Left lung (tissue), 10 donors: Measurements from ENCODE around the gene ARFIP1. TPM values are rescaled to one million over a fixed set of nuclear protein-coding genes. Genes with fewer than 3 reads are reported as not detected.

ENCODE experiments used
- ATAC-seq: fragments of 200-7000 bp; cut with Tn5 transposase; one replicate; pipeline ENCODE4 v1.9.1; 2020; ENCODE audit warnings: moderate library complexity
- DNase-seq, 4 donors: peaks; one replicate each; pipeline ENCODE4 v3.0.0-alpha.2; 2013 to 2020
- H3K27ac ChIP-seq, 2 donors: fragments of 200-600 bp; sonication (generic) in 1 of 2; one replicate each; pipeline versions ENCODE4 v1.5.0 to v1.8.0; 2020 to 2021
- H3K27me3 ChIP-seq, 2 donors: fragments of 200-600 bp; sonication (generic) in 1 of 2; one replicate each; pipeline versions ENCODE4 v1.5.0 to v1.8.0; 2020 to 2021
- H3K36me3 ChIP-seq, 2 donors: fragments of 200-600 bp; sonication (generic) in 1 of 2; one replicate each; pipeline versions ENCODE4 v1.5.0 to v1.8.0; 2020 to 2021
- H3K4me1 ChIP-seq, 2 donors: fragments of 200-600 bp; one replicate each; pipeline ENCODE4 v1.8.0; 2021
- H3K4me3 ChIP-seq, 2 donors: fragments of 200-600 bp; sonication (generic) in 1 of 2; one replicate each; pipeline versions ENCODE4 v1.5.0 to v1.8.0; 2020 to 2021; ENCODE audit warnings: mild to moderate bottlenecking in 1 of 2
- H3K9me3 ChIP-seq, 2 donors: fragments of 200-600 bp; sonication (generic) in 1 of 2; one replicate each; pipeline versions ENCODE4 v1.5.0 to v1.8.0; 2020 to 2021
- intact Hi-C, 2 donors: fragments of 100-400 bp; cut with DNase I; formaldehyde crosslinking; loops; one replicate each; pipeline versions ENCODE4 v1.11.2 to v1.14.2; 2022
- polyA plus RNA-seq, 6 donors: library from polyadenylated mRNA; unstranded; fragments of 120-200 nt; gene quantifications; one replicate each; pipeline ENCODE4 v1.2.1, GENCODE V29; 2013; ENCODE audit not compliant: insufficient read length in 6 of 6
- total RNA-seq, 2 donors: library from RNA; stranded (reverse); fragmentation: NEBNext Ultra II Directional; extraction: Animal tissue kit (Norgen Biotek cat#: 25700); gene quantifications; one replicate each; pipeline ENCODE4 v1.2.1, GENCODE V29; 2021
- TF ChIP-seq, protein P1 (sequence below), 2 donors: fragments of 200-600 bp; sonication (generic) in 1 of 2; IDR thresholded peaks; one replicate each; pipeline versions ENCODE4 v1.5.0 to v1.8.0; 2021; ENCODE audit warnings: antibody characterized with exemption in 2 of 2
- donor health status: DM: no; HTN: yes; CAD: no.
- donor health status: DM: no; HTN: no; CAD: no.

ARFIP1 gene
- total and polyA plus RNA-seq, 8 donors = 34.7 to 48.9 (median 45.5) TPM

- Histone ChIP-seq H3K27ac (peak overlapping the region; percentile 59 to 69), H3K4me1 (no peaks in the 10 kb centered on the region), H3K4me3 (no peak overlapping the region), H3K9me3 (peaks cover 0 to 25% of the 10 kb centered on the region in 2 donors), H3K36me3 (no peaks in the 10 kb centered on the region), H3K27me3 (no peaks in the 10 kb centered on the region)
- TF ChIP-seq, protein P1, sequence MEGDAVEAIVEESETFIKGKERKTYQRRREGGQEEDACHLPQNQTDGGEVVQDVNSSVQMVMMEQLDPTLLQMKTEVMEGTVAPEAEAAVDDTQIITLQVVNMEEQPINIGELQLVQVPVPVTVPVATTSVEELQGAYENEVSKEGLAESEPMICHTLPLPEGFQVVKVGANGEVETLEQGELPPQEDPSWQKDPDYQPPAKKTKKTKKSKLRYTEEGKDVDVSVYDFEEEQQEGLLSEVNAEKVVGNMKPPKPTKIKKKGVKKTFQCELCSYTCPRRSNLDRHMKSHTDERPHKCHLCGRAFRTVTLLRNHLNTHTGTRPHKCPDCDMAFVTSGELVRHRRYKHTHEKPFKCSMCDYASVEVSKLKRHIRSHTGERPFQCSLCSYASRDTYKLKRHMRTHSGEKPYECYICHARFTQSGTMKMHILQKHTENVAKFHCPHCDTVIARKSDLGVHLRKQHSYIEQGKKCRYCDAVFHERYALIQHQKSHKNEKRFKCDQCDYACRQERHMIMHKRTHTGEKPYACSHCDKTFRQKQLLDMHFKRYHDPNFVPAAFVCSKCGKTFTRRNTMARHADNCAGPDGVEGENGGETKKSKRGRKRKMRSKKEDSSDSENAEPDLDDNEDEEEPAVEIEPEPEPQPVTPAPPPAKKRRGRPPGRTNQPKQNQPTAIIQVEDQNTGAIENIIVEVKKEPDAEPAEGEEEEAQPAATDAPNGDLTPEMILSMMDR (IDR thresholded peaks at IDR 0.05) = no peak
- ATAC-seq = peak; percentile 93
- intact Hi-C loops = no loop called here
- DNase-seq = peak in 1 of 4 donors; percentile 50
Observed at GRCh38 chr4:152917543-152918395, 138.0 kb downstream of the ARFIP1 start.

- no peak overlapping the region for H3K4me3 ChIP-seq
- TF ChIP-seq, protein P1 (IDR thresholded peaks at IDR 0.05) = no peak
- peaks cover 0 to 25% of the 10 kb centered on the region in 2 donors for H3K9me3 ChIP-seq
- DNase-seq (no peak), ATAC-seq (no peak)
- intact Hi-C loops = no loop called here
- H3K36me3 ChIP-seq = no peaks in the 10 kb centered on the region
- no peaks in the 10 kb centered on the region for H3K27me3 ChIP-seq
- H3K4me1 ChIP-seq = no peaks in the 10 kb centered on the region
- H3K27ac ChIP-seq = no peak overlapping the region
Observed at GRCh38 chr4:152919826-152920225, 140.1 kb downstream of the ARFIP1 start.

DNA sequence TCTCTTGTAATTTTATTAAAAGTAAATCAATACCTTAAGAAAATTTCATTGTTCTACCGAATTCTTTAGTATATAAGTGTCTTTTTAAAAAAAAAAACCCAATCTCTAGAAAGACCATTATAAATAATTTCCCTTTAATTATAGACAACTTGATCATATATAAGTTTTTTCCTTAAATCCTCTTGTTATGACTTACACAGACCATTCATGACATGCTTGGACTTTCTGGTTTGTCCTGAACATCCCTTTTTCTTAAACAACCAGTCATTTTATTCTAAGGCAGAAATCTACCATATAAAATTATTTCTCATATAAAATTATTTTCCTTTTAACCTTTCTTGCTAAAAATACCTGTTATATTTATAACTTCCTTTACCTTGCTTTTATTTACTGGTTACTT lies 141.0 kb downstream of the ARFIP1 start:
- Histone ChIP-seq H3K4me1 (no peaks in the 10 kb centered on the region), H3K36me3 (no peaks in the 10 kb centered on the region), H3K9me3 (peaks cover 0 to 25% of the 10 kb centered on the region in 2 donors), H3K4me3 (no peak overlapping the region), H3K27me3 (no peaks in the 10 kb centered on the region), H3K27ac (no peak overlapping the region)
- intact Hi-C loops = no loop called here
- TF ChIP-seq, protein P1 (IDR thresholded peaks at IDR 0.05) = no peak
- ATAC-seq (no peak), DNase-seq (no peak)

DNA sequence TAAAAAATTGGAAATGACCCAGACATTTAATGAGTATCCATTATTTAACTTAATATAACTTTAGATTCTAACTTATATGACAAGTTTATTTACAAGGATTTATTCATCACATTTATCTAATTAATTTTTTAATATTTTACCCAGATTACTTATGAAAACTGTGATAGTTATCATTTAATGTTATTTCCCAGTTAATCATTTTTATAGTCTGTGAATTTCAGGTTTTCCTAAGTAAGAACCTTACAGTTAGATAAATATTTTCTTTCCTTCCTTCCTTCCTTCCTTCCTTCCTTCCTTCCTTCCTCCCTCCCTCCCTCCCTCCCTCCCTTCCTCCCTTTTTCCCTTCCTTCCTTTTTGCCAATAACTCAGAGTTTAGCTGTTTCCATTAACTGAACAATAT lies 141.5 kb downstream of the ARFIP1 start:
- Histone ChIP-seq H3K4me3 (no peak overlapping the region), H3K9me3 (peaks cover 0 to 25% of the 10 kb centered on the region in 2 donors), H3K27me3 (no peaks in the 10 kb centered on the region), H3K4me1 (no peaks in the 10 kb centered on the region), H3K27ac (no peak overlapping the region), H3K36me3 (no peaks in the 10 kb centered on the region)
- DNase-seq (no peak), ATAC-seq (no peak)
- TF ChIP-seq, protein P1 (IDR thresholded peaks at IDR 0.05) = no peak
- intact Hi-C loops = no loop called here

GRCh38 chr4:152925851-152926250 lies 146.1 kb downstream of the ARFIP1 start:
- H3K36me3 ChIP-seq = no peaks in the 10 kb centered on the region
- DNase-seq (no peak), ATAC-seq (no peak)
- no peak overlapping the region for H3K4me3 ChIP-seq
- no peak overlapping the region for H3K27ac ChIP-seq
- H3K27me3 ChIP-seq = no peaks in the 10 kb centered on the region
- H3K4me1 ChIP-seq = no peaks in the 10 kb centered on the region
- intact Hi-C loops = no loop called here
- TF ChIP-seq, protein P1 (IDR thresholded peaks at IDR 0.05) = no peak
- peaks cover 0 to 5% of the 10 kb centered on the region in 2 donors for H3K9me3 ChIP-seq
